ENCODE measurements around the gene ADGRG3.

Gene ADGRG3

GRCh38 chr16:57633383-57634064 is 34.6 kb upstream of the ADGRG3 start:
- TF ChIP-seq, protein P1, sequence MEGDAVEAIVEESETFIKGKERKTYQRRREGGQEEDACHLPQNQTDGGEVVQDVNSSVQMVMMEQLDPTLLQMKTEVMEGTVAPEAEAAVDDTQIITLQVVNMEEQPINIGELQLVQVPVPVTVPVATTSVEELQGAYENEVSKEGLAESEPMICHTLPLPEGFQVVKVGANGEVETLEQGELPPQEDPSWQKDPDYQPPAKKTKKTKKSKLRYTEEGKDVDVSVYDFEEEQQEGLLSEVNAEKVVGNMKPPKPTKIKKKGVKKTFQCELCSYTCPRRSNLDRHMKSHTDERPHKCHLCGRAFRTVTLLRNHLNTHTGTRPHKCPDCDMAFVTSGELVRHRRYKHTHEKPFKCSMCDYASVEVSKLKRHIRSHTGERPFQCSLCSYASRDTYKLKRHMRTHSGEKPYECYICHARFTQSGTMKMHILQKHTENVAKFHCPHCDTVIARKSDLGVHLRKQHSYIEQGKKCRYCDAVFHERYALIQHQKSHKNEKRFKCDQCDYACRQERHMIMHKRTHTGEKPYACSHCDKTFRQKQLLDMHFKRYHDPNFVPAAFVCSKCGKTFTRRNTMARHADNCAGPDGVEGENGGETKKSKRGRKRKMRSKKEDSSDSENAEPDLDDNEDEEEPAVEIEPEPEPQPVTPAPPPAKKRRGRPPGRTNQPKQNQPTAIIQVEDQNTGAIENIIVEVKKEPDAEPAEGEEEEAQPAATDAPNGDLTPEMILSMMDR (conservative IDR thresholded peaks at IDR 0.05; ENCODE audit: low read depth, low read length), result no peak
- no peak overlapping the region for H3K4me3 ChIP-seq (ENCODE audit: low read depth, low read length)
- no peak for DNase-seq (ENCODE audit: low read depth)

DNA sequence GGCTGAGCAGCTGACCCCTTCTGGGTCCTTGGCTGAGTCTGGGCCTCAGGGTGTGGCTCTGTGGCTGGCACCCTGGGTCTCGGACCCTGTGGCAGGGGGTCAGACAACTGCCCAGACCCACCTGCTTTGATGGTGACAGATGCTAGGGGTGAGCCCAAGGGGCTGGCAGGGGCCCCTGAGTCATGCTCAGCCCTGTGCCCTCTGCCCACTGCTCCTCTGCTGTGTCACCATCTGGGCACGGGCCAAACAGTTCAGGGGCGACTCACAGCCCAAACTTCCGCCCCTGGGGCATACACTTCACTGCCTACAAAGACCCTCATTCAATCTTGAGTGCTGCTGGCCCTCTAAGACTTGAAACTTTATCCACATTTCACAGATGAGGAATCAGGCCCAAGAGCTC is 33.9 kb upstream of the ADGRG3 start:
- no peak for DNase-seq (ENCODE audit: low read depth)
- TF ChIP-seq, protein P1 (conservative IDR thresholded peaks at IDR 0.05; ENCODE audit: low read depth, low read length), result no peak
- H3K4me3 ChIP-seq (ENCODE audit: low read depth, low read length), result no peak overlapping the region

GRCh38 chr16:57635266-57636097 is 32.6 kb upstream of the ADGRG3 start:
- DNase-seq (ENCODE audit: low read depth), result no peak
- no peak overlapping the region for H3K4me3 ChIP-seq (ENCODE audit: low read depth, low read length)
- TF ChIP-seq, protein P1 (conservative IDR thresholded peaks at IDR 0.05; ENCODE audit: low read depth, low read length), result no peak

GRCh38 chr16:57636184-57636583 is 31.9 kb upstream of the ADGRG3 start:
- H3K4me3 ChIP-seq (ENCODE audit: low read depth, low read length), result no peak overlapping the region
- TF ChIP-seq, protein P1 (conservative IDR thresholded peaks at IDR 0.05; ENCODE audit: low read depth, low read length), result no peak

DNA sequence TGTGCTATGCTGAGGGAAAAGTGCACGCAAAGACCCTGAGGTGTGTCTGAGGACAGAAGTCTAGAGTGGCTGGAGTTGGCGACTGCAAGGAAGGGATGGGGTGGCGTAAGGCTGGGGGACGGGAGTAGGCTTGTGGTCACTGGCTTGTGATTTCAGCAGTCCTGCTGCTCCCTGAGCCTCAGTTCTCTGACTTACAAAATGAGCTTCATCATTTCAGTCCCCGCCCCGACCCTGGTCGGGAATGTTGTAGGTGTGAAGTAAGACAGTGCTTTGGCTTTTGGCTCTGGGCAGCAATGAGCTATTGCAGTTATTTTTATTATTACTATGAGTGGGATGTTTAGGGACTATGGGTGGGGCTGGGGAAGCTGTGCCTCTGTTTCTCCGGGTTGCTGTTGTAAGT is 31.1 kb upstream of the ADGRG3 start:
- peak; percentile 45 for DNase-seq (ENCODE audit: low read depth)
- TF ChIP-seq, protein P1 (conservative IDR thresholded peaks at IDR 0.05; ENCODE audit: low read depth, low read length), result no peak
- no peak overlapping the region for H3K4me3 ChIP-seq (ENCODE audit: low read depth, low read length)

More at GRCh38 chr16:57636184-57636583, 31.9 kb upstream of the ADGRG3 start:
- DNase-seq (ENCODE audit: low read depth), result no peak

GRCh38 chr16:57637424-57637823 is 30.7 kb upstream of the ADGRG3 start:
- H3K4me3 ChIP-seq (ENCODE audit: low read depth, low read length), result no peak overlapping the region
- peak; percentile 43 for DNase-seq (ENCODE audit: low read depth)
- TF ChIP-seq, protein P1 (conservative IDR thresholded peaks at IDR 0.05; ENCODE audit: low read depth, low read length), result no peak
